ENCODE data around the gene C12orf42.

C12orf42 gene

DNA sequence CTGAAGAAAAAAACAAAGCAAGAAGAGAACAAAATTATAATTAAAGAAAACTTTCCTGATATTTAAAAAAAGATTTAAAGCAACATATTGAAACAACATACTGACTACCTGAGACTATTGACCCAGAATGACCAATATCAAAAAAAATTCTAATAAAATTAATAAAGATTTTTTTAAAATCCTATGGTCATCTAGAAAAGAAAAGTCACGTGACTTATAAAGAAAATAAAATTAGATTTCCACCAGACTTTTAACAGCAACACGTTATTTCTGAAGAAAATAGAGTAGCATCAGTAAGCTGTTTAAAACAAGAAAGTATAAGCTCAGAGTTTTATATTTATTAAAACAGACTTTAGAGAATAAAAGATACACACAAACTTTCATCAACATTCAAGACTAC, 238.0 kb downstream of the C12orf42 start:
- no peak for DNase-seq (ENCODE audit: low read depth)
